HG02885 (cell line): ENCODE data around the gene SMARCD3.

Experiments
- ATAC-seq: cut with Tn5 transposase; IDR thresholded peaks from one replicate; pipeline ENCODE4 v1.9.1; 2021; ENCODE audit warnings: mild to moderate bottlenecking; ENCODE audit not compliant: unreplicated experiment, poor library complexity

Gene SMARCD3

DNA sequence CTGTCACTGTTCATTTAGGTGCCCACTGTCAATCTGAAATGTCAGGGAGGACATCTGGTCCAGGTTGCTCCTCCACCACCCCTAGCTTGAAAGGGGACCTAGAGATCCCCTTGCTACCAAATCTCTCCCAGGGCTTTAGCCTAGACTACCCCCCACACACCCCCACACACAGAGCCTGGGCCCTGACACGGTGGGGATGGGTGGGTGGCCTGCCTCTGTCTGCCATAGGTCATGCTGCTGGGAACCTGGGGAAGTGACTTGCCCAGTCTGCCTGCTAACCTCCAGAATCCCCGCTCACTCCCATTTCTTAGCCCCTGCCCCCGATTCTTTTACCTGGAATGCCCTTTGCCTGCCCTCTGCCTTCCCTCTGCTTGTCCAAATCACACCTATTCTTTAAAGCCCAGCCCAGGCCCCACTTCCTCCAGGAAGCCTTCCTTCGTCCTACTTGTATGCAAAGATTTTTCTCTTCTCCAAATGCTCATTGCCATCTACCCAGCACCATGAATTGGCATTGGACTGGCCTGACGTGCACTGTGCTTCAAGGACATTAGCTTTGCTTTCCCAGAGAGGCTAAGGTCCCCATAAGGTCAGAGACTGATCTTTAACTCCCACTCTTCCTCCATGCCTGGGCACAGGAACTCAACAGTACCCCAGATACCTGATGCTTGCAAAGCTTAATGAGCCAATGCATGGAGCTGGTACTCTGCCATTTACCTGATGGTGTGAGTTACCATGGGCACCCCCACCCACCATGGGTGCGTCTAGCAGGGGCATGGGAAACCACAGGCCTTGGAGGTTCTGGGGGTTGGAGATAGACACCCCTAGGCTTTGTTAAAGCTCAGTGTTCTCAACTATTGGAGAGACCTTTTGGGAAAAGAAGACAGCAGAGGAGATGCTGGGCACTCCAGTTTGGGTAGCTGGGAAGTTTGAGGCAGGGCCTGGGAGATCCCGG lies 2.0 kb upstream of the SMARCD3 start:
- no peak for ATAC-seq

DNA sequence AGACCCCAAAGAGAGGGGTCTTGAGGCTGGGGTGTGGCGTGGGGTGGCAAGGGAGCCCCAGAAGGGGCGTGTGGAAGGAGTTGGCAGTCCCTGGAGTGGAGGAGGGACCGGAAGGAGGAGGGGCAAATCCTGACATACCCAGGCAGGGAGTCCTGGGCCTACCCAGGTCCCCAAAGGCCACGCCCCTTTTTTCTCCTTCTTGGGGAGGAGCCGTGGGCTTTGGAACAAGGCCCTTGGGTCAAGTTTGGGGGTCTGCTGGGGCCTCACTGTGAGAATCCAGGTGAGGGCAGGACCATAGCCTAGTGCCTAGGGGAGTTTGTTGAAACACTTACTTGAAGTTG lies 1.2 kb upstream of the SMARCD3 start:
- ATAC-seq, result no peak

DNA sequence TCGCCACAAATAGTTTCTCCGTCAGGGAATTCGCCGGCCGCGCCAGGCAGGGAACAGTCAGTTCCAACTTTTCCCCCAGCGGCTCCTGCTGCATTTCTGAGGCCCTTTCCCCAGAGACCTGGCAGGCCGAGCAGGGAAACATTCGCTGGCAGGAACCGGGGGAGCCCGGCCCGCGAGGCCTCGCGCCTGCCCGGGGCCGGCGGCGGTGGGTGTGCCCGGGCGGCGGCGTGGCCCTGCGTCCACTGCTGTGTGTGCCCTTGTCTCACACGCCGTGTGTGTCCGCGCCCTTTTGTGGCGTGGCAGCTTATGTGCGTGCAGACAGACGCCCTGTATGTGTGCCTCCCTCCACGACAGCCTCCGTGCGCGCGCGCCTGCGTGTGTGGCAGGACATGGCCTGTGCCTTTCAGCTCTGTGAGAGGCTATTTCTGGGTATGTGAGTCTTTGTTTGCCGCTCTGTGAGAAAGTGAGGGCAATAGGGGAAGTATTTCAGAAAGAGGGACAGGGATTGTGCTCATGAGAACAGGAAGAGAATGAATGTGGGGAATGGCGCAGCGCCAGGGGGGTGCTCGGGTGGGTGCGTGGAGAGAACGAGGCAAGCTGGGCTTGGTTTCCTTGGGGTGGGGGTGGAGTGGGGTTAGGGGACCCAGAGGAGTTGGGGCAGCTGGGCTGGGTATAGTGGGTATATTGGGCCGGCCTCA lies 689 bp upstream of the SMARCD3 start:
- no peak for ATAC-seq

DNA sequence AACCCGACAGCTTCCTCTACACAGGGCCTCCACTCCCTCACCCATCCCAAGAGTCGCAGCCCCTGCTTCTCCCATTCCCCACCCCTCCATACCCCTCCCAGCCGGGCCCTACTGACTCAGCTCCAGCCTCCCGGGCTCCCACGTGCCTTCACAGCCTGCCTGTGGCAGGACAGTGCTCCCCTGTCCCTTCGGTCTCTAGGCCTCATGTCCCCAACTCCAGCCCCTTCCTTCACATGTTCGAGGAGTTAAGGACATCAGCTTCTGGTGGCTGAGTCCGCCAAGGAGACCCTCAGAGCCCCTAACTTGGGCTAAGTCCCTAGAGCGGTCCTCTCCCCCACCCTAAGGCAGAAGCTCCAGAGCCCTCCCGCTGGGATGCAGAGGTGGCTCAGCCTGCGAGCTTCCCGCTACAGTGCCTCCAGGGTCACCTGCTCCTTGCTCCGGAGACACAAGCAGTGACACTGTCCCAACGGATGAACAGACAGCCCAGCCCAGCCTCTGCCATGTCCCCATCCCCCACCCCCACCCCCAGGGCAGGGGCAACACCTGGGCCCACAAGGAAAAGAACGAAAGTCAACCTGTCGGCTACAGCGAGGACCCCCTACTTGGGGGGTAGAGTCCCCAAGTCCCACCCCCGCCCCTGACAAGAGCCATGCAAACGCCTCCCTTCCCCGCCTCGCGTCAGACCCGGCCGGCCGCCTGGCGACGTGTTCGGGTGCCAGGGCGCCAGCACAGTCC lies 716 bp downstream of the SMARCD3 start:
- no peak for ATAC-seq

DNA sequence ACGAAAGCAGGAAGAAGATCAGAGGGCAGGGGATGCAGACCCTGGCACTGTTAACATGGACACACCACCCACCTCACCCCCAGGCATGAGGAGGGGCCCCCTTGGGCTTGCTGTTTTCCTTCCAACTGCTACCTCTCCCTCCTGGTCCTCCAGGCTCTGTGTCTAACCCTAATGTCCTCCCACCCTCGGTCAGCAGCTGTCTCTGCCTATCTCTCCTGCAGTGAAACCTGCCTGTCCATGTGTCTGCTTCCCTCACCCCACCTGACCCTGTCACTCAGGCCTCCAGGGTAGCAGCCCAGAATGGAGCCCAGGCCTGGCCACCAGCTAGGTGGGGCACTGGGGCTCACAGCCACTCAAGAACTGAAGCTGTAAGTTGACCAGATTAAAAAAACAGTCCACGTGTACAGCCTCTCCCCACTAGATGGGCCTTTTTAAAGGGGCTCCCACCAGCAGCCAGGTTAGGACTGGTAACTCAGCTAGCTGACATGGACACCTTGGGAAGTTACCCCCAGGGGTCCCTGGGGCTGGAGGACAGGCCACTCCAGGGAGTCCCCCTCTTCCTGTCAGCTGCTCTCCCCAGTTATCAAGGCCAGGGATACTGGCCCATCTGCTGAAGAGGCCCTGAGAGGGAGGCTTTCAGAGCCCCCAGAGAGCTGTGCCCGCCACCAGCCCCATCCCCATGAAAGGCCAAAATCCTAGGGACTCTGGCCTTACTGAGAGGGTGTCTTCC lies 1.5 kb downstream of the SMARCD3 start:
- no peak for ATAC-seq

DNA sequence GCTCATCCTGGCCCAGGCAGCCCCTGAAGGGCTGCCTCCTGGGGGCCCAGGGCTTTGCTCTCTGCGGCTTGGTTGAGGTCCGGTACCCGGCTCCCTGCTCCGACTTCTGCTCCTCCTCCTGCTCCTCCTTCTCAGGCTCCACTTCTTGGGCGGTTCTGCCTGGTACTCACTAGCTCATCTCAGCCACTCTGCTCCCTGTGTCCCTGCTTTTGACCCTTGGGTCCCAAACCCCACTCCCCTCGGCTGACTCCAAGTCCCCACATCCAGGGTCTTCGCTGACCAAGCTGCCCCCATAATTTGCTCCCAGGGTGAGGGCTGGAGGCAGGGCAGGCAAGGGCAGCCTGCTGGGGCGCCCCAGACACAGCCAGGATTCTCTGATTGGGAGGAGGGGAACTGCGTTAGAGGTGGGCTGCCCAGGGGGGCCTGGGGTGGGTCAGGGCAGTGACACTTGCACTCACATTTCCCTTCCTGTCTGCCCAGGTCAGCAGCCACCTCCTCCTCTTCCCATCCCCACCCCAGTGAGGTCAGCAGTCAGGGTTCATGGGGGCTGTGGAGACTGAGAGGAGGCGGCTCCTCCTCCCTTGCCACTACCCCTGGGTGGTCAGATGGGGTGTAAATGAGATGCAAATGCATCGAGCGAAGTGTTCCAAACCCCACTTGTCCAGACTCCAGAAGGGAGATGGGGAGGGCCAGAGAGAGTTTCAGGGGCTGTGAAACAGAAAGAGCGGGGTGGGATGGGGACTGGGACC lies 2.2 kb downstream of the SMARCD3 start:
- ATAC-seq, result no peak

DNA sequence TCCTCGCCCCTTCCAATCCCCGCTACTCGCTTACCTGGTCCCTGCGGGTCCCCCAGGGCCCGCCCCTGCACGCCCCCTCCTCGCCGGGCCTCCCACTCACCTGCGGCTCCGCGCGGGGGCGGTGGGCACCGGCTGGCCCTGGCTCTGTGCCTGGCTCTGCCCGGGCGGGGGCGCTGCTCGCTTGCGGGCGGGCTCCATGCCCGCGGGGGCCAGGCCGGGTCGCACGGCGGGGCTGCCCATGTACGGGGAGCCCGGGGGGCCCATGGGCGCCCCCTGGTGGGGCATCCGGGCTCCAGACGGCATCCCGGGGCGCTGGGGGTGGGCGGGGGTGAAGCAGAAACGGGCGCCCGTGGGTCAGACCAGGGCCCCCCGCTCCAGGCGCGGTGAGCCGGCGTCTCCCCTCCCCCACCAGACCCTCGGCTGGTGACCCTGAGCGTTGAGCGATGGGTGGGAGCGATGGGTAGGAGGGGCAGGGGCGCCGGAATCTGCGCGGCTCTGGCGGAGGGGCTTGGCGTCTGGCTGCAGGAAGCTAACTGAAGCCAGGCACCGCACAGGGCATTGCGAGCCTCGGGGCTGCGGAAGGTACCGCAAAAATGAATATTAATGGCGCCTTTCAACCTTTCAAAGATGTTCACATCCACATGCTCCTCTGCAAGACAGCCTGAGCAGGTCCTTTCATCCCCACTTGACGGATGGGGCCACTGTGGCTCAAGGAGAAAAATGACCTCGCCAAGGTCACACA lies 3.0 kb downstream of the SMARCD3 start:
- ATAC-seq, result peak; percentile 30

DNA sequence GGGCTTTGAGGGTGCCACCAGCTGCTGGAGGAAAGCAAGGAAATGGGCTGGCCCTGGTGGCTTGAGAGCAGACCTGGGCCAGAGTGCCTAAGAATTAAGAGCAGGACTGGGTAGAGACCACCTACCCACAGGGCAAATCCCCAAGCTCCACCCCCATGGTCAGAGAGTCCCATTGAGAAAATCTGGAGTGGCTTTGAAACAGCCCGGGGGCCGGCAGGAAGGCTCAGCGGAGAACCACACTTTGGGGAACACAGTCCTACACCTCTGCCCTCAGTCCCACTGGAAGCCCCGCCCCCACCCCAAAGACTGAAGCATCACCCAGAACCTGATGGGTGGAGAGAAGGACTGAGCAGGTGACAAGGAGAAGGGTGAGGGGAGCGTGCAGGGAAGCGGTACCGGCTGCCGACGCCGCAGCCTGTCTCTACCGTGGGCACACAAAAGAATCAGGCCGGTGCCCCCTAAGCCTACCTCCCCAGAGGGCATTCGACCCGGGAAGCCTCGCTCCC lies 3.6 kb downstream of the SMARCD3 start:
- no peak for ATAC-seq

DNA sequence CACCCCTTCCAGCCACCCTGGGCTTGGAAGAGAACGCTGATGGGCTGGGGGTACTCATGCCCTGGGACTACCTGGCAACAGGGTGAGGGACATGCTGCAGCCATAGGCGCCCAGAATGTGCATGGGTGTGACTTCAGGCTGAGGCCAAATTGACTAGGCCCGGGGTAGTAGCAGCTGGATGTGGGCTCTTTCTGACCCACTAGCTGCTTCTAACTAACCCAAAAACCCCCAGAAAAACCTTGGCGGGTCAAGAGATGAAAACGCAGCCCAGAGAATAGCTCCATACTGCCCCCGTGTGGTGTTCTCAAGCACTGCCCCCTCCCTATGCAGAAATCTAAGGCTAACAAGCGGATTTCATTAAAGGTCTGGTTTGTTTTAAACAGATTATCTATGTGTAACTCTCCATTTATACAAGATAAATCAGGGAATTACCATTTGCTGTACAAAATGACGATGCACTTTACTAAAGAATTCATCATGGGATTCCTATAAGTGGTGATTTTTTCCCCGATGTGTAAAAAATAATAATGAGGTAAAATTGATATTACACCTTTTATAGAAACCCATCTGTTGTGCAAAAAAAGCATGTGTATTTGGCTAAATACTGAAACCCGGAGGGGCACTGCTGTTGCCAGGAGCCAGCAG lies 4.2 kb downstream of the SMARCD3 start:
- ATAC-seq, result no peak

DNA sequence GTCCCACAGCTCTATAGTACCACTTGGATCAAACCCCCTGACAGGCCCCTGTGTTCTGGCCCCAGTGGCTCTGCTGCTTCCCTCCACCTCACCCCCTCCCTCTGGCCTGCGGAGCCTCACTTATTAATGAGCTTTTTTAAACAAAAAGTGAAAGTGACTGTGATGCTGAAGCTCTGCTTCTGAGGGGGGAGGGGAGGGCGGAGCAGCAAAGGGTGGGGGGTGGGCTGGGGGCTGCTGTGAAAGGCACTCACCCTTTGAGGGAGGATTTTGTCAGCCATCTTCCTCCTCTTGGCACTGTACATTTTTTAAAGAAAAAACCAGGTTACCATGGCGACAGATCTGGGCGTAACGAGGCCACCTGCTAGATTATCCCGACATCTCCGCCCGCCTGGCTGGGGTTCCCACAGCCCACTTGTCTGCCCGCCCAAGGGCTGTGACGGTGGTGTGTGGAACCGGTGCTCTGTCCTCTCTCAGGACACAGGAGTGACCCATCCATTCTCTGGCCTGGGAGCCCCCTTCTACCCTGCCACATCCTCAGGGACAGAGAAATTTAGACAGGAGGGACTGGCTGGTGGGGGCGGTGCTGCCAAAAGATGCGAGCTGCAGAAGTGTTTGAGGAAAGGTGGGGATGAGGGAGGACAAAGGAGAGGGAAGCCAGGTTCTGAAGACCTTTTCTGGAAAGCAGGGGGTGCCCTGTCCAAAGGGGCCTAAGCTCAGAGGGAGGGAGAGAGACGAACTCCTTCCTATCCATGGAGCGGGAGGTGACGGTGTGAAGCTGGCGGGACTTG lies 4.9 kb downstream of the SMARCD3 start:
- ATAC-seq, result peak; percentile 30

DNA sequence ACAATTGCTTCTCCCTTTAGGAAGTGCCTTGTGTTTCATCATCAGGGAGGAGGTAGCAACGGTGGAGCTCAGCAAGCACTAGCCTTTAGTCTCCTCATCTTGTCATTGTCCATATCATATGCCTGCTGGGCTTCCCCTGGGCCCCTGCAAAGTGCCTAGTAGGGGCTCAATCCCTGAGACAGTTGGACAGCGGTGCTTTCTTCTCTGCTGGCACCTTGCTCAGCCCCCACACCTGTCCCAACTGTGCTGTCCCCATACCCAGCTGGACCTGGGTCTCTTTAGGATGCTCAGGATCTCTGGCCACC lies 5.5 kb downstream of the SMARCD3 start:
- ATAC-seq, result no peak

DNA sequence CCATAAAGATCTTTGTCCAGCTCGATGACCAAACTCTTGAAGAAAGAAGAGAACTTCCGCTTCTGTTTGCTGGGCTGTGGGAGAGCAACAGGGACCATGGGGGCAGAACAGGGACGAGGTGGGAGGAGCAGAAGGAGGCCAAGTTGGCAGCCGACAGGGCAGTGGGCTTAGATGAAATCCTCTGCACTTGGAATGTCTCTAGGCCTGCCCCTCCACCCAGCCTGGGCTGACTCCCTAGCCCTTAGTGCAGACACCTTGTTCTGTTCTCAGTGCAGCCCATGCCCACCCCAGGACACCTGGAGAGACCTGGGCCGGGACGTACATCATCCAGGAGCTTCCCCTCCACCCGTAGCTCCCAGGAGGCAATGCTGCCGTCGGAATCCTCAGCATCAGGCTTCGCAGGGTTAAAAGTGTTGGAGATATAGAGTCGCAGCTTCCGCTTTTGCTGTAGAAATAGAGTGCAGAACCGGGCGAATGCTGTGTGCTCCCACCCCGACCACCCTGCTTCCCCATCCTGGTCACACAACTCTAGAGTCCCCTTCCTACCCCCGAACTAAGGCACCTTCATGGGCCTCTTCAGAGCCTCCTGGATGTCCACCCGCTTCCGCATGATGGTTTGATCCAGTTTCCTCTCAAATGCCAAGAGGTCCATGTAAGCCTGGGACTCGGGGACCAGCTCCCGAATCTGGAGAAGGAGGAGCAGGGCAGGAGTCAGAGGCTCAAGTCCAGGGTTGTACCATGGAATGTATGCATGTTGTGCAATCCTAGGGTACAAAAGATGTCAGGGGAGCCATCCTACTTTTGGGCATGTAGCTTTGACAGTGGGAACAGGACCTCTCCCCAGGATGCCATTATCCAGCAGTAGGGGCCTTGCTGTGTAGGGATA lies 6.1 kb downstream of the SMARCD3 start:
- no peak for ATAC-seq

DNA sequence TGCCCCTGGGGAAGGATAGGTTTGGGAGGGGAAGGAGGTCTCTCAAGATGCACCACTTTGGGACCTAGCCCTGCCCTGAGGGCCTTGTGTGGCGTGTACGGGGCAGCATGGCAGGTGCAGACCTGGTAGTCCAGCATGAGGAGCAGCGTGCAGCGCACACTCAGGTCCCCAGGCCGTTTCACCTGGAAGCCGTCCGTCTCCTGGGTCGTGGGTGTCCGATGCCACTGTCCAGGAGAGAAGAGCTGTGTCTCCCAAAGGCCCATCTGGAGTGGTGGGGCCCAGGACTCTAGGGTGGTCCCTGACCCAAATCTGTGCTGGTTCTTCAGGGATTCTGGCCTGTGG lies 6.8 kb downstream of the SMARCD3 start:
- ATAC-seq, result no peak

DNA sequence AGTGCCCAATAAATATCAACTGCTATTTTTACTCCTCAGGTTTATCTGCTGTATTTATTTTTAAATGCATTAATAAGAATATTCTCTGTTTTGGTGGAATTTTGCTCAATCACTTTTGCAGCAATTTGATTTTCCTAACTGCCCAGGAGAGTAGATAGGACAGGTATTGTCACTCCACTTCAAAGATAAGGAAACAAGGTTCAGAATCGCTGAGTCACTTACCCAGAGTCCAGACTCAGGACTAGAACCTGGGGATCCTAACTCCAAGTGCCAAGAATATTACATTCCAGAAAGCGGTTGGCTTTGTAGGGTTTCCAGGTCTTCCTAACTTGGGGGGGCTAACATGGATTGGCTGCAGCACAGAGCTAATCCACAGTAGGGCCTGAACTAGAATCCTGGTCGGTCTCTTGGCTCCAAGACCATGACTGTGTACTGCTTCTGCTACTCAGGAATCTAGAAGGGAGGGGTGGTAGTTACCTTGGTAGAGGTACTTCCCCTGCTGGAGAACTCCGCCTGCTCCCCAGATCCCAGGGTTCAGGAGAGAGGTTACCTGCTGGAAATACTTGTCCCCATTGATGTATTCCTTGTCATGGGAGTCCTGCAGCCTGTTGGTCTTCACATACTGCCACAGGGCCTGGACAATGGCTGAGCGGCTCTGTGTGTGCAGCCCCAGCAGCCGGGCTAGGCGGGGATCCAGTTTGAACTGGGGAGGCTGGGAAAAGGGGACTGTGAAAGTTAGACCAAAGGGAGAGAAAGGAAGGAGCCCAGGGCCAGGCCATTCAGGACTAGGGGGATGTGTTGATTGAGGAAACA lies 7.3 kb downstream of the SMARCD3 start:
- no peak for ATAC-seq

DNA sequence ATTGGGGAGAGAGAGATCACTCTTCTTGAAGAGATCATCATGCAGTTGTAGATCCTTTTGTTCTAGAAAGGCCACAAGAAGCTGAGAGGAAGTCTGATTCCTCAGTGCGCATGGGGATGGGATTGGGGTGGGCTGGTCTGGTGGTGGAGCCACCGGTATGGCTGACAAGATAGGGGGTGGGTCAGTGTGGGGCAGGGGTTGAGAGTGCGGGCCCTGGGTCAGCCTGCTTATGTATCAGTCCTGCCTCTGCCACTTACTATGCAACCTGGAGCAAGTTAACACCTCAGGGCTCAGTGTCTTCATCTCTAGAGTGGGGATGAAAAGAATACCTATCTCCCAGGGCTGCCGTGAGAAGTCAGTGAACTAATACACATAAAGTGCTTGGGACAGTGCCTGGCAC lies 8.0 kb downstream of the SMARCD3 start:
- ATAC-seq, result no peak

DNA sequence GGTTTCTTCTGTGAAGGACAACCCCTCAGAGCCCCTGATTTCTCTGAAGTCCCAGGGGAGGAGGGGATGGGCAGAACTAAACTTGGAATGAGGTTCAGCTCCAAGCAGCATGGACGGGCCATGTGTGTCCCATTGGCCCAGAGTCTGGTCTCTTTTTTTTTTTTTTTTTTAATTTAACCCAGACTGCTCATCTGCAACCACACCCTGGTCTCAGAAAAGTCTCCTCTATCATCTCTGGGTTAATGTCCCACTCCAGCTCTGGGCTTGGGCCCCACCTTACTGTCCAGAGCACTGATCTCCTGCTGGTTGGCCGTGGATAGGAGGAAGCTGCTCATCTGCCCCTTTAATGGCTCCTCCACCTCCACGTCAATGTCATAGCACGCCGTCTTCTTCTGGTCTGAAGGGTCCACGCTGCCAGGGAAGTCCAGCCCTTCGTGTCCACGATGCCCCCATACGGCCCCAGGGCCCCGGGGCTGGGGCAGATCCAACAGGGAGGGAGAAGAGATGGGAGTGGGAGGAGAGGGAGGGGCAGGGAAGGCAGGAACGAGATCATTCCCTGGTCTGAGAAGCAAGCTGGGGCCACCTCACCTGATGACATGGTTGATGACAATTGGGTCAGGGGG lies 8.5 kb downstream of the SMARCD3 start:
- ATAC-seq, result no peak
